ENCODE measurements around the gene PKNOX2.

The PKNOX2 gene

DNA sequence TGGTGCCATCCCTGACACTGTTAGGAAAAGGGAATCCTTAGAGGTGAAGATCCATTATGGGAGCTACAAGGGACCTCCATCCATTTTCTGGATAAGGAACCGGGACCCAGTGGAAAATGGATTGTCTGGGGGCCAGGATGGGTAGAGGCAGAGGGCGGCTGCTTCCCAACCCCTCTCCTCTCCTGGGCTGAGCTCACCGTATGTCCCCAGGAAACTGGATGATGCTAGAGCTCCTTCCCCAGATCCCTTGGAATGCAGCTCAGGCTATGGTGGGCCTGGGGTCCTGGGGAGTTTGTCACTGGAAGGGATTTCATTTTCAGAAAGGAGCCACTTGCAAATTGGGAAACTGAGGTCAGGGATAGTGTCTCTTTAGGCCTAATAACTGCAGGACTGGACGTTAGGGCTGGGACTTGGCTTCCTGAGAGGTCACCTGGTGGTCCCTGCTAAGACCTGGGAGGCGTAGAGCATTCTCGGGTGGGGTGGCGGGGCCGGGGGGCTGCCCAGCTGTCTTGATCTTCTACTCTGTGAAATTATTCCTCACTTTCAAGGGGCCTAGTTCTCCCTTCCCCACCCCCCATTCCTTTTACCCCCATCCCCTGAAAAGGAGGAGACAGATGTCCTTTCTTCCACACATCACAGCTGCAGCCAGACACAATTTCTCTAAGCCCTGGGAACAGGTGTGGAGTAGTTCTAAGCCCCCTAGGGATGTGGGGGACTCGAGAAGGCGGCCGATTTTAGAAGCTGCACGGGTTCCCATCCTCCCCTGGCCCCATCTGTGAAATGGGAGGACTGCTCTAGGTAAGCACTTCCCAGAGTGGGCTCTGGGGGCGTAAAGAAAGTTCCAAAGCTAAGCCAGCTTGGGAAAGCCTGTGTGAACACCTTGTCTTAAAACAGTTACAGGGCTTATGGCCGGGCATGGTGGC lies 99.8 kb downstream of the PKNOX2 start:
- H3K4me1 ChIP-seq: peaks cover 8% of the 10 kb centered on the region
- in situ Hi-C loops (cut with MboI; ENCODE audit: low sequenced_read_pairs): no loop called here
- H3K27me3 ChIP-seq (ENCODE audit: low read depth): no peaks in the 10 kb centered on the region
- no peak overlapping the region for H3K4me3 ChIP-seq
- H3K36me3 ChIP-seq (replicated peaks): no peaks in the 10 kb centered on the region
- DNase-seq (ENCODE audit: low spot score in 2 of 2): no peak
- H3K9me3 ChIP-seq: no peaks in the 10 kb centered on the region

DNA sequence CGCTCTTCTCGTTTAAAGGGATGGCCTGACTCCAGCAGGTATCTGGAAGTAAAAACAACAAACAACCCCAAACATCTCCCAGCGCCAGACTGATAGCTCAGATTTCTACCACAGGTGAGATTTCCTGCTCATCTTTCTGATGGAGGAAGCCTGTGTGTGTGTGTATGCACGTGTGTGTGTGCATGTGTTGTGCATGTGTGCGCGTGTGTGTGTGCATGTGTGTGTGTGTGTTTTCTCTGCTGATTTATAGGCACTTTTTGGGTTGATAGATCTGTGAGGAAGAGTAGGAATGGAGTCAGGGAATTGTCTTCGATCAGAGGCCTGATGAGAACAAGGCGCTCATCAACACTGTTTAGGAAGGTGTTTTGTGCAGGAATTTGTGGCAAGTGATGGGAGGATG lies 103.0 kb downstream of the PKNOX2 start:
- Histone ChIP-seq H3K36me3 (replicated peaks) (no peaks in the 10 kb centered on the region), H3K4me3 (no peak overlapping the region), H3K9me3 (no peaks in the 10 kb centered on the region), H3K4me1 (peaks cover 8% of the 10 kb centered on the region), H3K27me3 (ENCODE audit: low read depth) (no peaks in the 10 kb centered on the region)
- in situ Hi-C loops (cut with MboI; ENCODE audit: low sequenced_read_pairs): no loop called here
- no peak for DNase-seq (ENCODE audit: low spot score in 2 of 2)

GRCh38 chr11:125268611-125269010 lies 104.1 kb downstream of the PKNOX2 start:
- in situ Hi-C loops (cut with MboI; ENCODE audit: low sequenced_read_pairs): no loop called here
- no peak overlapping the region for H3K4me3 ChIP-seq
- H3K4me1 ChIP-seq: peaks cover under 1% of the 10 kb centered on the region; the same call in 1 of the 2 replicates
- no peaks in the 10 kb centered on the region for H3K27me3 ChIP-seq (ENCODE audit: low read depth)
- no peaks in the 10 kb centered on the region for H3K9me3 ChIP-seq
- no peaks in the 10 kb centered on the region for H3K36me3 ChIP-seq (replicated peaks)
- DNase-seq (ENCODE audit: low spot score in 2 of 2): no peak

- H3K36me3 ChIP-seq (replicated peaks): no peaks in the 10 kb centered on the region
- no peaks in the 10 kb centered on the region for H3K27me3 ChIP-seq (ENCODE audit: low read depth)
- DNase-seq (ENCODE audit: low spot score in 2 of 2): no peak
- H3K9me3 ChIP-seq: no peaks in the 10 kb centered on the region
- no peak overlapping the region for H3K4me3 ChIP-seq
- in situ Hi-C loops (cut with MboI; ENCODE audit: low sequenced_read_pairs): no loop called here
- no peaks in the 10 kb centered on the region for H3K4me1 ChIP-seq
Observed at GRCh38 chr11:125270106-125270505, 105.6 kb downstream of the PKNOX2 start.

GRCh38 chr11:125270711-125271110 lies 106.2 kb downstream of the PKNOX2 start:
- in situ Hi-C loops (cut with MboI; ENCODE audit: low sequenced_read_pairs): no loop called here
- Histone ChIP-seq H3K9me3 (no peaks in the 10 kb centered on the region), H3K27me3 (ENCODE audit: low read depth) (no peaks in the 10 kb centered on the region), H3K4me1 (no peaks in the 10 kb centered on the region), H3K36me3 (replicated peaks) (no peaks in the 10 kb centered on the region), H3K4me3 (no peak overlapping the region)
- no peak for DNase-seq (ENCODE audit: low spot score in 2 of 2)

DNA sequence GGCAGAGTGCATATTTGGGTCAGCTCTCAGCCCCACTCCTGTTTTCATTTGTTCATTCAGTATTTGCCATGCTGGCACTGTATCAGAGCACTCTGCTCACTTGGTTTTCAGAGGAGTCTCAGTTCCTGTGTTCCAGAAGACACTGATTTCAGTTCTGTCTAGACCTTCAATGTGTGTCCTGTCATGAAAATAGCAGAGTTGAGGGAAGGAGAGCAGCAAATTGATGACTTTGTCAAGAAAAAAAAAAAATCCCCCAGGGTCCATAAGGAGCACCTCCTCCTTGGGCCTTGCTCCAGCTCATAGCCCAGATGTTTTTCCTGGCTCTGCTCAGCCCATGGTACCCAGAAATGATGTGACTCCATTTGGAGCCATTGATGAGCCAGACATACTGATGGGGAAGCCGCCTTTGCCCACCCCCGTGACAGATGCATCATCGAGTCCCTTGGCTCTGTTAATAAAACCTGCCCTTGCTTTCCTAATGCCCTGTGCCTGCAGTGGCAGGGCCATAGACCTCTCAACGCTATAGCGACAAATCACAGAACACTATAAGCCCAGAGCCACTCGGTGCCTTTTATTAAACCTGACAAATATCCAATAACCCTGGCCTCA lies 107.0 kb downstream of the PKNOX2 start:
- in situ Hi-C loops (cut with MboI; ENCODE audit: low sequenced_read_pairs): no loop called here
- no peaks in the 10 kb centered on the region for H3K27me3 ChIP-seq (ENCODE audit: low read depth)
- H3K4me3 ChIP-seq: no peak overlapping the region
- no peaks in the 10 kb centered on the region for H3K9me3 ChIP-seq
- DNase-seq (ENCODE audit: low spot score in 2 of 2): no peak
- H3K36me3 ChIP-seq (replicated peaks): no peaks in the 10 kb centered on the region
- H3K4me1 ChIP-seq: no peaks in the 10 kb centered on the region

DNA sequence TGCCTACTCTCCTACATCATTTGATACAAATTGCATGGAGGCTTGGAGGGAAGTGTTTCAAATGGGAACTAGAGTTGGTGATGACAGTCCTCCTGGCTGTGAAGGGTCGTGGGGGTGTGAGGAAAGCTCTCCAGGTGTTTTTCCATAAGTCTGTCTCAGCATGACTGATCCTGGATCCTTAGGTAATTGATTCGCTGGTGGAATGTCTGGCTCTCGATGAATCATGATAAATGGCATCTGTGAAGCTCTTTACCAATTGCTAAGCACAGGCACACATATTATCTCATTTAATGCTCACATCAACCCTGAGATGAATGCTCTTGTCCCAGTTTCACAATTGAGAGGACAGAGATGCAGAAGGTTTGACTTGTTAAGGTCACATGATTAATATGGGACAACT lies 107.5 kb downstream of the PKNOX2 start:
- Histone ChIP-seq H3K36me3 (replicated peaks) (no peaks in the 10 kb centered on the region), H3K27me3 (ENCODE audit: low read depth) (no peaks in the 10 kb centered on the region), H3K4me1 (no peaks in the 10 kb centered on the region), H3K9me3 (no peaks in the 10 kb centered on the region), H3K4me3 (no peak overlapping the region)
- no peak for DNase-seq (ENCODE audit: low spot score in 2 of 2)
- in situ Hi-C loops (cut with MboI; ENCODE audit: low sequenced_read_pairs): no loop called here

DNA sequence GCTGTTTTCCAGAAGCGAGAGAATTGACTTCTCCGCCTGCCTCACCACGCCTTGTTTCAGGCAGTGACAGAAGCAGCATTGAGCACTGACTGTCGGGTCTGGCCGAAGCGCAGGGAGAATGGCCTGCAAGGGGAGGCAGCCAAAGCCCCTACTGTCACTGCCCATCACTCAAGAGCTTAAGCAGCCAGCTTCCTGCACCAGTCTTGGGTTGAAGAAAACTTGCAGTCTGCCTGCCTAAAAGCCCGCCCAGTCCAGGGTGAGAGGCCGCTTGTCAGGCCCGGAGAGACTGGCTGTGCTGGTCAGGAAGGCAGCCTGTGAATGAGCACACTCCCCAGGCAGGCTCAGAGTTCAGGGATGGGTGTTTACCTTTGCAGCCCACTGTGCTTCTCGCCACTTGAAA lies 108.3 kb downstream of the PKNOX2 start:
- in situ Hi-C loops (cut with MboI; ENCODE audit: low sequenced_read_pairs): no loop called here
- H3K4me3 ChIP-seq: no peak overlapping the region

DNA sequence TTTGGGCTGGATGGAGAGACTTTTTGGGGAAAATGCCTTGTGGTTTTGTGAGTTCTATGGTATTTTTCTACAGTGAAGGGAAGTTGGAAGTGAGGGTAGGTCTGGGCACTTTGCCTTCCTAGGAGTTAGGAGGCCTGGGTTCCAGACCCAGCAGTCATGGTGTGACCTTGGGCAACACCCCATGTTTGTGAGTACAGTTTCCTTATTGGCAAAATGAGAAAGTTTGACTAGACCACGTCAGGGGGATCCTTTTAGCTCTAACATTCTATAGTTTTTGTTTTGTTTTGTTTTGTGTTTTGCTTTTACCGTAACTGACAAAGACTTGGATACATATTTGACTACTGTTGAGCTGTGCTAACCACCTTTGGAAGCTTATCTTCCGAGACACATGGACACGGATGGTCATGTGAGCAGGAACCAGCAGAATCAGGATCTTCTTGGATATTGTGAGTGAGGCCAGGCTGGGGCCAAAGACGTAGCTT lies 109.0 kb downstream of the PKNOX2 start:
- in situ Hi-C loops (cut with MboI; ENCODE audit: low sequenced_read_pairs): no loop called here
- DNase-seq (ENCODE audit: low spot score in 2 of 2): no peak
- Histone ChIP-seq H3K4me3 (no peak overlapping the region), H3K36me3 (replicated peaks) (no peaks in the 10 kb centered on the region), H3K9me3 (no peaks in the 10 kb centered on the region), H3K4me1 (no peaks in the 10 kb centered on the region), H3K27me3 (ENCODE audit: low read depth) (no peaks in the 10 kb centered on the region)

More for the DNA sequence above, 108.3 kb downstream of the PKNOX2 start:
- Histone ChIP-seq H3K4me1 (no peaks in the 10 kb centered on the region), H3K27me3 (ENCODE audit: low read depth) (no peaks in the 10 kb centered on the region), H3K9me3 (no peaks in the 10 kb centered on the region), H3K36me3 (replicated peaks) (no peaks in the 10 kb centered on the region)
- DNase-seq (ENCODE audit: low spot score in 2 of 2): no peak

GRCh38 chr11:125274309-125274708 lies 109.8 kb downstream of the PKNOX2 start:
- H3K27me3 ChIP-seq (ENCODE audit: low read depth): no peaks in the 10 kb centered on the region
- H3K4me3 ChIP-seq: no peak overlapping the region
- no peaks in the 10 kb centered on the region for H3K9me3 ChIP-seq
- in situ Hi-C loops (cut with MboI; ENCODE audit: low sequenced_read_pairs): no loop called here
- no peaks in the 10 kb centered on the region for H3K36me3 ChIP-seq (replicated peaks)
- DNase-seq (ENCODE audit: low spot score in 2 of 2): no peak
- H3K4me1 ChIP-seq: no peaks in the 10 kb centered on the region

- DNase-seq (ENCODE audit: low spot score in 2 of 2): no peak
- in situ Hi-C loops (cut with MboI; ENCODE audit: low sequenced_read_pairs): no loop called here
- H3K27me3 ChIP-seq (ENCODE audit: low read depth): no peaks in the 10 kb centered on the region
- H3K36me3 ChIP-seq (replicated peaks): no peaks in the 10 kb centered on the region
- H3K4me3 ChIP-seq: no peak overlapping the region
- H3K4me1 ChIP-seq: no peaks in the 10 kb centered on the region
- H3K9me3 ChIP-seq: no peaks in the 10 kb centered on the region
Observed at GRCh38 chr11:125274774-125275173, 110.2 kb downstream of the PKNOX2 start.

- Histone ChIP-seq H3K4me1 (no peaks in the 10 kb centered on the region), H3K4me3 (no peak overlapping the region), H3K9me3 (no peaks in the 10 kb centered on the region), H3K36me3 (replicated peaks) (no peaks in the 10 kb centered on the region), H3K27me3 (ENCODE audit: low read depth) (no peaks in the 10 kb centered on the region)
- in situ Hi-C loops (cut with MboI; ENCODE audit: low sequenced_read_pairs): no loop called here
- no peak for DNase-seq (ENCODE audit: low spot score in 2 of 2)
Observed at GRCh38 chr11:125275905-125276618, 111.5 kb downstream of the PKNOX2 start.

- H3K36me3 ChIP-seq (replicated peaks): no peaks in the 10 kb centered on the region
Observed at GRCh38 chr11:125276619-125276976, 112.0 kb downstream of the PKNOX2 start.

More at GRCh38 chr11:125276619-125276976, 112.0 kb downstream of the PKNOX2 start:
- no peak overlapping the region for H3K4me3 ChIP-seq
- no peak for DNase-seq (ENCODE audit: low spot score in 2 of 2)
- no peaks in the 10 kb centered on the region for H3K9me3 ChIP-seq
- no peaks in the 10 kb centered on the region for H3K27me3 ChIP-seq (ENCODE audit: low read depth)
- in situ Hi-C loops (cut with MboI; ENCODE audit: low sequenced_read_pairs): no loop called here
- H3K4me1 ChIP-seq: no peaks in the 10 kb centered on the region

Data from HAP-1 (cell line).